Activated T-cell treated with anti-CD3 and anti-CD28 coated beads for 1 hour (primary cell): ENCODE data around the gene IGSF22.

Experiments
- DNase-seq: peaks from one replicate; pipeline ENCODE4 v3.0.0-alpha.2; 2020; ENCODE audit warnings: low read depth

Gene IGSF22

GRCh38 chr11:18743900-18744514, 18.0 kb upstream of the IGSF22 start:
- DNase-seq = no peak

GRCh38 chr11:18743365-18743764, 17.4 kb upstream of the IGSF22 start:
- DNase-seq = no peak

- no peak for DNase-seq
Observed at GRCh38 chr11:18741783-18742182, 15.8 kb upstream of the IGSF22 start.

GRCh38 chr11:18739685-18740084, 13.7 kb upstream of the IGSF22 start:
- DNase-seq = no peak

- DNase-seq = no peak
Observed at GRCh38 chr11:18737642-18738041, 11.7 kb upstream of the IGSF22 start.

- no peak for DNase-seq
Observed at GRCh38 chr11:18736590-18737148, 10.7 kb upstream of the IGSF22 start.

- DNase-seq = no peak
Observed at GRCh38 chr11:18733202-18733601, 7.2 kb upstream of the IGSF22 start.

GRCh38 chr11:18731949-18732821, 6.2 kb upstream of the IGSF22 start:
- peak; percentile 69 for DNase-seq

- DNase-seq = no peak
Observed at GRCh38 chr11:18731441-18731840, 5.5 kb upstream of the IGSF22 start.

- no peak for DNase-seq
Observed at GRCh38 chr11:18730020-18730419, 4.0 kb upstream of the IGSF22 start.

GRCh38 chr11:18729426-18729825, 3.4 kb upstream of the IGSF22 start:
- no peak for DNase-seq

GRCh38 chr11:18728658-18729057, 2.7 kb upstream of the IGSF22 start:
- DNase-seq = no peak

- DNase-seq = peak; percentile 40
Observed at GRCh38 chr11:18727479-18728236, 1.7 kb upstream of the IGSF22 start.

- no peak for DNase-seq
Observed at GRCh38 chr11:18723991-18724390, 2.0 kb downstream of the IGSF22 start.

- no peak for DNase-seq
Observed at GRCh38 chr11:18722293-18722637, 3.7 kb downstream of the IGSF22 start.

- DNase-seq = peak; percentile 31
Observed at GRCh38 chr11:18721561-18722292, 4.3 kb downstream of the IGSF22 start.

GRCh38 chr11:18720808-18721560, 5.0 kb downstream of the IGSF22 start:
- peak; percentile 76 for DNase-seq

GRCh38 chr11:18720091-18720807, 5.7 kb downstream of the IGSF22 start:
- no peak for DNase-seq

GRCh38 chr11:18715476-18715875, 10.5 kb downstream of the IGSF22 start:
- no peak for DNase-seq

GRCh38 chr11:18714443-18714780, 11.6 kb downstream of the IGSF22 start:
- no peak for DNase-seq
